HEK293T (cell line): ENCODE results near the gene C1QTNF8.

ENCODE experiments used
- BHLHE40 ChIP-seq: fragments of 450-650 bp; IDR thresholded peaks from 2 replicates; pipeline ENCODE4 v1.6.1; 2016; ENCODE audit warnings: mild to moderate bottlenecking, moderate library complexity, borderline replicate concordance
- ELF4 ChIP-seq: fragments of 450-650 bp; IDR thresholded peaks from 2 replicates; pipeline ENCODE4 v1.6.1; 2017; ENCODE audit warnings: antibody characterized with exemption
- FOXA1 ChIP-seq: fragments of 450-650 bp; IDR thresholded peaks from 2 replicates; pipeline ENCODE4 v1.6.1; 2016; ENCODE audit warnings: mild to moderate bottlenecking
- FOXK2 ChIP-seq: fragments of 450-650 bp; IDR thresholded peaks from 2 replicates; pipeline ENCODE4 v1.6.1; 2016; ENCODE audit warnings: mild to moderate bottlenecking
- FOXM1 ChIP-seq: fragments of 450-650 bp; IDR thresholded peaks from 2 replicates; pipeline ENCODE4 v1.6.1; 2017; ENCODE audit warnings: mild to moderate bottlenecking, borderline replicate concordance
- L3MBTL2 ChIP-seq: fragments of 450-650 bp; conservative IDR thresholded peaks from 2 replicates; pipeline ENCODE4 v1.6.1; 2016; ENCODE audit warnings: mild to moderate bottlenecking
- PKNOX1 ChIP-seq: fragments of 450-650 bp; IDR thresholded peaks from 2 replicates; pipeline ENCODE4 v1.6.1; 2016
- SP1 ChIP-seq: fragments of 450-650 bp; IDR thresholded peaks from 2 replicates; pipeline ENCODE4 v1.6.1; 2017
- SUZ12 ChIP-seq: fragments of 450-650 bp; IDR thresholded peaks from 2 replicates; pipeline ENCODE4 v1.6.1; 2016; ENCODE audit warnings: mild to moderate bottlenecking
- ZNF384 ChIP-seq: fragments of 450-650 bp; IDR thresholded peaks from 2 replicates; pipeline ENCODE4 v1.6.1; 2016

GRCh38 chr16:1056196-1056595, 39.8 kb downstream of the C1QTNF8 start:
- TF ChIP-seq FOXK2, result no peak
- no peak for TF ChIP-seq BHLHE40
- no peak for TF ChIP-seq L3MBTL2
- TF ChIP-seq PKNOX1, result no peak
- TF ChIP-seq FOXA1, result no peak
- no peak for TF ChIP-seq SP1
- no peak for TF ChIP-seq SUZ12
- no peak for TF ChIP-seq ELF4
- TF ChIP-seq FOXM1, result no peak
- TF ChIP-seq ZNF384, result no peak
